Activated T-helper 1 cell treated with anti-CD3 and anti-CD28 coated beads, Interleukin-12 subunit alpha, Interleukin-12 subunit beta, Interleukin-2, Interleukin-4 antibody, amounts not matched to agents 30 ng/mL and 10 ng/mL and 1 ng/mL, durations not matched to agents 14 hours and 24 hours and 36 hours (primary cell): ENCODE data around the gene RTF2. TPM values are rescaled to one million over a fixed set of nuclear protein-coding genes. Genes with fewer than 3 reads are reported as not detected.
"Not testable (repeated sequence)": the region's sequence is repeated elsewhere in the genome, so short reads cannot be mapped to it uniquely, and the experiment has no call there.

Experiments
- DNase-seq: peaks from one replicate; pipeline ENCODE4 v3.0.0; 2021; ENCODE audit warnings: low spot score
- H3K27ac Mint-ChIP-seq: one replicate; pipeline ENCODE4 v1.8.0; 2021; ENCODE audit warnings: mild to moderate bottlenecking, mixed read lengths
- H3K27me3 Mint-ChIP-seq: one replicate; pipeline ENCODE4 v1.8.0; 2022; ENCODE audit warnings: mild to moderate bottlenecking, moderate library complexity, mixed read lengths; ENCODE audit not compliant: insufficient read depth
- H3K36me3 Mint-ChIP-seq: one replicate; pipeline ENCODE4 v1.8.0; 2021; ENCODE audit warnings: low read depth, mixed read lengths
- H3K4me1 Mint-ChIP-seq: one replicate; pipeline ENCODE4 v1.8.0; 2021; ENCODE audit warnings: low read depth, mixed read lengths
- H3K4me3 Mint-ChIP-seq: one replicate; pipeline ENCODE4 v1.8.0; 2021; ENCODE audit warnings: mild to moderate bottlenecking, moderate library complexity, mixed read lengths
- H3K9me3 Mint-ChIP-seq: one replicate; pipeline ENCODE4 v1.8.0; 2021; ENCODE audit warnings: mixed read lengths
- intact Hi-C: fragments of 100-400 bp; cut with micrococcal nuclease; formaldehyde crosslinking; loops from one replicate; pipeline ENCODE4 v1.15.1; 2024
- total RNA-seq: library from RNA; stranded (reverse); gene quantifications from 2 replicates; pipeline ENCODE4 v1.2.3, GENCODE V29; 2022

The RTF2 gene
- total RNA-seq, 1 donor from 2014 or later: 113 TPM

DNA sequence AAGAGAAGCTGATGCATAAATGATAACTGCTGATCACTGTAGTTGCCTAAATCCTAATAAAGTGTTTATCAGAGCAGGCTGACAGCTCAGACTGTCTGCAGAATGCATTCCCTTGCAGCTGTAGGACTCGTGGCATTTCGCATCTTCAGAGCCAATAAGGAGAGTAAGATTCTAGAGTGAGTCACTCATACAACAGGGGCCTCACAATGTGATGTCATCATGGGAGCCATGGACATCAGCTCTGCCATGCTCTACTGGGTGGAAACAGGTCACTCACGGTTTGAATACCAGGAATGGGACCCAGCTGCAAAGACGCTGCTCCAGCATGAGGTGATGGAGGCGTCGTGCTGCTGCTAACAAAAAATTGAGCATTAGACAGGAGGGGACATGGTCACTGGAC lies 72.0 kb downstream of the RTF2 start:
- intact Hi-C loops: no loop called here
- H3K9me3 Mint-ChIP-seq: no peaks in the 10 kb centered on the region
- H3K27me3 Mint-ChIP-seq: no peaks in the 10 kb centered on the region
- H3K4me1 Mint-ChIP-seq: no peaks in the 10 kb centered on the region
- DNase-seq: no peak
- H3K27ac Mint-ChIP-seq: no peak overlapping the region
- H3K36me3 Mint-ChIP-seq: no peaks in the 10 kb centered on the region
- H3K4me3 Mint-ChIP-seq: no peak overlapping the region

DNA sequence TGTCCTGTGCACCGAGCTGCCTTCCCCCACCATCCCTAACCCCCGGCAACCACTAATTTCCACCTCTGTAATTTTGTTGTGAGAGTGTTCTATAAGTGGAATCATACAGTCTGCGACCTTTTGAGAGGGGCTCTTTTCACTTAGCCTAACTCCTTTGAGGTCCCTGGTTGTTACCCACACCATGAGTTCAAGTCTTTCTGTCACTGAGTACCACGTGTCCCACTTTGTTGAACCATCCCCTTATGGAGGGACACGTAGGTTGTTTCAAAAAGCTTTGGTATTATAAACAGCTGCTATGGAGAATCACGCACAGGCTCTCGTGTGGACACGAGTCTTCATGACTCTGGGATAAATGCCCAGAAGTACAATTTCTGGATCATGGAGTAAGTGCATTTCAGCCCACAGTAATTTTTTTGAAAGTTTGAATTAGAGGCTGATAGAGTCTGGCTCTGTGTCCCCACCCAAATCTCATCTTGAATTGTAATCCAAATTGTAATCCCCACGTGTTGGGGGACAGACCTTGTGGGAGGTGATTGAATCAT lies 74.1 kb downstream of the RTF2 start:
- Mint-ChIP-seq H3K27me3 (no peaks in the 10 kb centered on the region), H3K4me3 (no peak overlapping the region), H3K27ac (no peak overlapping the region)

GRCh38 chr20:56551571-56551970 lies 83.1 kb downstream of the RTF2 start:
- intact Hi-C loops: loop anchor here (2.0 kb wide), 1 partner anchor 445 kb away; no protein-coding TSS in a partner anchor
- Mint-ChIP-seq H3K27ac (no peak overlapping the region), H3K36me3 (no peaks in the 10 kb centered on the region), H3K4me1 (peaks cover 9% of the 10 kb centered on the region), H3K27me3 (peaks cover 6% of the 10 kb centered on the region), H3K9me3 (no peaks in the 10 kb centered on the region), H3K4me3 (no peak overlapping the region)
- no peak for DNase-seq

More for the DNA sequence above, 74.1 kb downstream of the RTF2 start:
- DNase-seq: no peak
- intact Hi-C loops: no loop called here
- no peaks in the 10 kb centered on the region for H3K4me1 Mint-ChIP-seq
- no peaks in the 10 kb centered on the region for H3K9me3 Mint-ChIP-seq
- no peaks in the 10 kb centered on the region for H3K36me3 Mint-ChIP-seq

DNA sequence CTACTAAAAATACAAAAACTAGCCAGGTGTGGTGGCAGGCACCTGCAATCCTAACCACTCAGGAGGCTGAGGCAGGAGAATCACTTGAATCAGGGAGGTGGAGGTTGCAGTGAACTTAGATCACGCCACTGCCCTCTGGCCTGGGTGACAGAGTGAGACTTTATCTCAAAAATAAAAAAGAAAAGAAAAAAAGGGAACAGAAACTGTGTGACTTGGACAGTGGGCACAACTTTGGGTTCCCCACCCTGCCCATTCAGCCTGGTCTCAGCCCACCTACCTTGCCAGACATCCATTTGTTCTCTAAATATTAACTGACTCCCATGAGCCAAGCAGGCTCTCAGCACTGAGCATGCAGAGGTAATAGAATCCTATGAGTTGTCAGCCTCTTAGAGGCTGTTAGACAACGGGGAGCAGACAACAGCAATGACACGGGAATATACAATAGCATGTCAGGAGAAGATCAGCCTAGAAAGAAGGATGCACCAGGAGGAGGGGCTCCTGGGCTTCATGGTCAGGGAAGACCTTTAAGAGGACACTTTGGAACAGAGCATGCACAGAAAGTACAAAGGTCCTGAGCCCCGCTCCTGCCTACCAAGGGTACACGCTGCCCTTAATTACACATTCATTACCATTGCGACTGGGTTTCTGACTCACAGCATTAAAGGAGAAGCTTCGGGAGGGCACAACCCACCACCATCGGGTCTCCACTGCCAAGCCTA lies 84.6 kb downstream of the RTF2 start:
- no peak for DNase-seq
- H3K4me1 Mint-ChIP-seq: peaks cover 9% of the 10 kb centered on the region
- H3K9me3 Mint-ChIP-seq: no peaks in the 10 kb centered on the region
- peaks cover 6% of the 10 kb centered on the region for H3K27me3 Mint-ChIP-seq
- H3K4me3 Mint-ChIP-seq: no peak overlapping the region
- H3K27ac Mint-ChIP-seq: no peak overlapping the region
- no peaks in the 10 kb centered on the region for H3K36me3 Mint-ChIP-seq
- intact Hi-C loops: no loop called here

DNA sequence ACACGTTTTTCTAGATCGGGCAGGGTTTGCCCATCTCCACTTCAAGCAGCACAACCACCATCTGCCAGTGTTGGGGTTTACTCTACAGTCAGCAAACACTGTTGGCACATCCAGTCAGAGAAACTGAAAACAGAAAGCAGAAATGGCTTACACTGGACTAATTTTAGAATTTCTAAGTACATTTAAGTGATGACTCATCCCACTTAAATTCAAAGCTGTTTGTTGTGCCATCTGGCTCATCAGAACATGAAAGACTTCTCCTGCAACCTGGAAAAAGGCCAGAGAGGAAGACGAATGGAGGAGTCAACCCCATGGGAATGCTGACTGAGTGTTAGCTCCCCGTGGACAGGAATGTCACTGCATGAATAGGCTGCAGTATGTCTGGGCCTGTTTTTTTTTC lies 86.4 kb downstream of the RTF2 start:
- Mint-ChIP-seq H3K9me3 (no peaks in the 10 kb centered on the region), H3K27me3 (peaks cover 5% of the 10 kb centered on the region), H3K36me3 (no peaks in the 10 kb centered on the region), H3K4me3 (no peak overlapping the region), H3K4me1 (peaks cover 9% of the 10 kb centered on the region), H3K27ac (peak overlapping the region; percentile 24)
- intact Hi-C loops: no loop called here
- DNase-seq: no peak

GRCh38 chr20:56558968-56559367 lies 90.5 kb downstream of the RTF2 start:
- no peaks in the 10 kb centered on the region for H3K36me3 Mint-ChIP-seq
- peaks cover 7% of the 10 kb centered on the region for H3K27me3 Mint-ChIP-seq
- H3K27ac Mint-ChIP-seq: no peak overlapping the region
- H3K9me3 Mint-ChIP-seq: no peaks in the 10 kb centered on the region
- H3K4me3 Mint-ChIP-seq: no peak overlapping the region
- intact Hi-C loops: no loop called here
- no peak for DNase-seq
- peaks cover 9% of the 10 kb centered on the region for H3K4me1 Mint-ChIP-seq

GRCh38 chr20:56564526-56564925 lies 96.1 kb downstream of the RTF2 start:
- intact Hi-C loops, H3K4me1 Mint-ChIP-seq, H3K27me3 Mint-ChIP-seq, H3K36me3 Mint-ChIP-seq, DNase-seq, H3K27ac Mint-ChIP-seq, H3K9me3 Mint-ChIP-seq, H3K4me3 Mint-ChIP-seq: not testable (repeated sequence)

GRCh38 chr20:56565511-56565910 lies 97.1 kb downstream of the RTF2 start:
- H3K4me1 Mint-ChIP-seq: no peaks in the 10 kb centered on the region
- H3K27me3 Mint-ChIP-seq: peaks cover 2% of the 10 kb centered on the region
- no peaks in the 10 kb centered on the region for H3K36me3 Mint-ChIP-seq
- DNase-seq: no peak
- no peaks in the 10 kb centered on the region for H3K9me3 Mint-ChIP-seq
- intact Hi-C loops: no loop called here
- H3K27ac Mint-ChIP-seq: no peak overlapping the region
- H3K4me3 Mint-ChIP-seq: no peak overlapping the region

DNA sequence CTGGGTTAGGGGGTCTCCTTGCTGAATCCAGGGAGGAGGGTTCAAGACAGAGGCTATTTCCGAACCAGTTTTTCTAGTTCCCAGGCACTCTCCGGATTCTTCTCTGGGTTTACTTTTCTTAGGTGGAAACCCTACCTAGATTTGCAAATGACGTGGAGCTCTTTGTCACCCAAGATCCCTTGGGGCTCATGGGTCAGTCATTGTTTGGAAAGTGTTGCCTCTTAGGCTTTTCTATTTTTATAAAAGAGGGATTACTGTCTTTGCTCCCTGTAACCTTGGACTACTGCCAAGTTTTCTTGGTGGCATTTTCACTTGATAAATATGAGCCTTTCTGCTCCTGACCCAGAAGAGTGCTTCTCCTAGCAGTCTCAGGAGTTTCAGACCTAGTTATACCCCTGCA lies 98.2 kb downstream of the RTF2 start:
- H3K9me3 Mint-ChIP-seq: no peaks in the 10 kb centered on the region
- intact Hi-C loops: no loop called here
- no peak overlapping the region for H3K27ac Mint-ChIP-seq
- DNase-seq: no peak
- H3K36me3 Mint-ChIP-seq: no peaks in the 10 kb centered on the region
- no peak overlapping the region for H3K4me3 Mint-ChIP-seq
- peaks cover 2% of the 10 kb centered on the region for H3K27me3 Mint-ChIP-seq
- no peaks in the 10 kb centered on the region for H3K4me1 Mint-ChIP-seq

Other genes with a start within 250 kb of the RTF2 start
- gene MC3R, start 219.9 kb upstream of the RTF2 start, total RNA-seq: not detected in 2 replicates
- 6.2 and 6.9 TPM in 2 replicates for gene FAM210B, start 109.7 kb upstream of the RTF2 start, total RNA-seq
- gene AURKA, start 76.4 kb upstream of the RTF2 start, total RNA-seq: 39.2 and 41.2 TPM in 2 replicates
- 55.2 and 60.9 TPM in 2 replicates for gene CSTF1, start 76.0 kb upstream of the RTF2 start, total RNA-seq
- 6.7 and 7.8 TPM in 2 replicates for gene CASS4, start 56.4 kb upstream of the RTF2 start, total RNA-seq
- 1.3 and 1.5 TPM in 2 replicates for gene FAM209A, start 56.1 kb downstream of the RTF2 start, total RNA-seq
- 1.2 and 1.4 TPM in 2 replicates for gene FAM209B, start 64.6 kb downstream of the RTF2 start, total RNA-seq
- gene TFAP2C, start 160.7 kb downstream of the RTF2 start, total RNA-seq: not detected in 2 replicates